HG03060 (cell line): ENCODE measurements around the gene DUOXA2.

Source experiments
- ATAC-seq: cut with Tn5 transposase; IDR thresholded peaks from one replicate; pipeline ENCODE4 v1.9.1; 2021; ENCODE audit warnings: low read depth, moderate number of reproducible peaks; ENCODE audit not compliant: unreplicated experiment

Gene DUOXA2

DNA sequence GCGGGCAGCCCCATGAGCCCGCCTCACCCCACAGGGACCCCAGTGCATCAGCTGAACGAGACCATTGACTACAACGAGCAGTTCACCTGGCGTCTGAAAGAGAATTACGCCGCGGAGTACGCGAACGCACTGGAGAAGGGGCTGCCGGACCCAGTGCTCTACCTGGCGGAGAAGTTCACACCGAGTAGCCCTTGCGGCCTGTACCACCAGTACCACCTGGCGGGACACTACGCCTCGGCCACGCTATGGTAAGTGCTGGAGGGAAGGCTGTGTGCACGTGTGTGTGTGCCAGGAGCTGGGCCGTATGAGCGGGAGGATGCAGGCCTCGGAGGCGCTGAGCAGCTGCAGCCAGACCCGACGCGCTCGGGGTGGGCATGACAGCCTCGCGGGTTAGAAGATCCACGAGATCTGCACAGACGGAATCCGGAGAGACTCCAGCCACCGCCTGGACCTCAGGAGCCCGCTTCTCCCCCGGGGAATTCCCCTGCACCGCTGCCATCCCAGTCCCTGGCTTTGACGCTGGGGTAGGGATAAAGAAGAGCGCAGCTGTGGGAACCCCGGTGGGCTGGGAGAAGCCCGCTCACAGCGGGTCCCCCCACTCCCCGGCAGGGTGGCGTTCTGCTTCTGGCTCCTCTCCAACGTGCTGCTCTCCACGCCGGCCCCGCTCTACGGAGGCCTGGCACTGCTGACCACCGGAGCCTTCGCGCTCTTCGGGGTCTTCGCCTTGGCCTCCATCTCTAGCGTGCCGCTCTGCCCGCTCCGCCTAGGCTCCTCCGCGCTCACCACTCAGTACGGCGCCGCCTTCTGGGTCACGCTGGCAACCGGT, 2.6 kb downstream of the DUOXA2 start:
- no peak for ATAC-seq

DNA sequence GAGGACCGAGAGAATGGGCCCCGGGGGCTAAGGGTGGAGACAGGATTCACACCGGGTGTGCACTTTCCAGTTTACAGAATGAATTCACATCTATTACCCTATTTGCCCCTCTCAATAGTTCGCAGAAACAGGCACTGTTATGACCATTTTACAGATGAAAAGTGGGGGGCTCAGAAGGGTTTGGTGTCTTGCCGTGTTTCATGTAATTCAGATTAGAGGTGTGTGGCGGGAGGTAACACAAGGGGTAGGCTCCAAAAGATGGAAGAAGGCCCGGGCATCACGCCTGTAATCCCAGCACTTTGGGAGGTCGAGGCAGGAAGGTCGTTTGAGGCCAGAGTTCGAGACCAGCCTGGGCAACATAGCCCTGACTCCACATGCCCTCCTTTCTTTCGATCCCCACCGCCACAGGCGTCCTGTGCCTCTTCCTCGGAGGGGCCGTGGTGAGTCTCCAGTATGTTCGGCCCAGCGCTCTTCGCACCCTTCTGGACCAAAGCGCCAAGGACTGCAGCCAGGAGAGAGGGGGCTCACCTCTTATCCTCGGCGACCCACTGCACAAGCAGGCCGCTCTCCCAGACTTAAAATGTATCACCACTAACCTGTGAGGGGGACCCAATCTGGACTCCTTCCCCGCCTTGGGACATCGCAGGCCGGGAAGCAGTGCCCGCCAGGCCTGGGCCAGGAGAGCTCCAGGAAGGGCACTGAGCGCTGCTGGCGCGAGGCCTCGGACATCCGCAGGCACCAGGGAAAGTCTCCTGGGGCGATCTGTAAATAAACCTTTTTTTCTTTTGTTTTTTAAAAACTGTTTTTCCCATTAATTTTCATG, 3.4 kb downstream of the DUOXA2 start:
- ATAC-seq, result peak; percentile 19

- peak; percentile 59 for ATAC-seq
These were observed 4.0 kb downstream of the DUOXA2 start for GRCh38 chr15:45118131-45118588.

DNA sequence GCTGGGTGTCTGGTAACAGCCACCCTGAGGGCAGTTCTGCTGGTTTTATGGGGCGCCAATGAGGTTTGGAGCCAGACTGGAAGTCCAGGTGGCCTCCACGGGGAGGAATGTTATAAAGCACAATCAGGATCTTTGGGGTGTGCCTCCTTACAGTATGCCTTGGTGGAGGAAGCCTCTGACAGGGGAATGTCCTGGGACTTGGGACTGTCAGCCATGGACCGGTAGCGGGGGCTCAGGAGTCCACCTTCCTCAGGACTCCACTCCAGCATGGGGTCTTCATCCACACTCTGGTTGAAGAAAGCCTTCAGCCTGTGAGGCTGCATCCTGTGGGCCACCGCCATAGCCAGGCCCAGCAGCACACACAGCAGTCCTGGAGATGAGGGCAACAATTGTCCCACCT, 4.9 kb downstream of the DUOXA2 start:
- no peak for ATAC-seq

DNA sequence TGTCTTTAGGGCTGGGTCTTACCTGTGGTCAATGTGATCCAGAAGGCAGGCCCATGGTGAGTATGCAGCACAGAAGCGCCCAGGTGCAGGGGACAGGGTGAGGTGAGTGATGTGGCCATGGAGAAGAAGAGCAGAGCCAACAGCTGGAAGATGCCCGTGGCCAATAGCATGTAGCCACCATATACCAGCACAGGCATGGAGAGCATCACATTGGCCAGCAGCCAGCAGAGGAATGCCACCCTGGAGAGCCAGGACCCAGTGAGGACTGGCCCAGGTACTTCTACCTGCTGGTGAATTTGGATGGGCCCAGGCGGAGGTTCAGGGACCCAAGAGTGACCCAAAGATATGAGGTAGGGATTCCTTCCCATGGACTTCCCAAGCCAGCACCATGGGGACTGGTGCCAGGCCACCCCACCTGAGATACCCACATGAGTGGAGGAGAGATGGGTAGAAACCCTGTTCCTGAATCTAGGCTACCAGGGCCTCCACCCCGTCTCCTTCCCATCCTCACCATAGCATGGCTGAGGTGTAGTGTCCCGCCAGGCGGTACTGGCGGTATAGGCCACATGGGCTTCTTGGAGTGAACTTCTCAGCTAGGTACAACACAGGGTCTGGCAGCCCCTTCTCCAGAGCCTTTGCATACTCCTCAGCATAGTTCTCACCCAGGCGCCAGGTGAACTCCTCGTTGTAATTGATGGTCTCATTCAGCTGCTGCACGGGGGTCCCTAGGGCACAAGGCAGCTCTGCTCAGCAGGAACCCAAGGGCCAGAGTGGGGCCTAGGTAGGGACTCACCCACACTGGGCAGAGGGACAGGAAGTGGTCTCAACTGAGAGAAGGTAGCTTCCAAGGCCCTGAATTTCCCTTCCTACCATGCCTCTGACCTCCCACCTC, 6.2 kb downstream of the DUOXA2 start:
- no peak for ATAC-seq

- no peak for ATAC-seq
These were observed 6.9 kb downstream of the DUOXA2 start for GRCh38 chr15:45121020-45121419.

DNA sequence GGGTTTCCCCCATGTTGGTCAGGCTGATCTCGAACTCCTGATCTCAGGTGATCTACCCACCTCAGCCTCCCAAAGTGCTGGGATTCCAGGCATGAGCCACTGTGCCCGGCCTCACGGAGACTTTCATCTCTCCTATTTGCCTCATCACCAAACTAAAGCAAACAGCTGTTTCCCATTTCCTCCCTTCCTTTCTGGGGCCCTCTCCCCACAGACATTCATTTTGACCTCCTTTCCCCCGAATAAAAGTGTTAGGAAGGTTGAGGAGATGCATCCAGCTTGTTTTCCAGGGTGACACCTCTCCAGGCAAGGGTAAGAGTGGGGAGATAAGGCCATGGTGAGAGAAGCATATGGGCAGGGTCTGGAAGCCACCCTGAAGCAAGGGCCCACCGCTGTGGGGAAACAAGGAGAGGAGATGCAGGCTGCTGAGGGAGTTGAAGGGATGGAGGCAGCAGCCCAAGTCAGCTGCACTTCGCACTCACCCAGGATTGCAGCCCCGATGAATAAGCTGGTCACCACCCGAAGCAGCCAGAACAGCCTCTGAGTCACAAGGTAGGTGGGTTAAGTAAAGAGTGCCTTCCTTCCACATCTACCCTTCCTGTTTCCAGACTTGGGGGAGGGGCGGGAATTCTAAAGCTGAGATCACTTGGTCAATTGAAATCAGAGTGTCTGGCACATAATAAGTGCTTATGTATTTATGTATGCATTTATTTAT, 7.7 kb downstream of the DUOXA2 start:
- ATAC-seq, result no peak

GRCh38 chr15:45122719-45123118, 8.6 kb downstream of the DUOXA2 start:
- no peak for ATAC-seq

DNA sequence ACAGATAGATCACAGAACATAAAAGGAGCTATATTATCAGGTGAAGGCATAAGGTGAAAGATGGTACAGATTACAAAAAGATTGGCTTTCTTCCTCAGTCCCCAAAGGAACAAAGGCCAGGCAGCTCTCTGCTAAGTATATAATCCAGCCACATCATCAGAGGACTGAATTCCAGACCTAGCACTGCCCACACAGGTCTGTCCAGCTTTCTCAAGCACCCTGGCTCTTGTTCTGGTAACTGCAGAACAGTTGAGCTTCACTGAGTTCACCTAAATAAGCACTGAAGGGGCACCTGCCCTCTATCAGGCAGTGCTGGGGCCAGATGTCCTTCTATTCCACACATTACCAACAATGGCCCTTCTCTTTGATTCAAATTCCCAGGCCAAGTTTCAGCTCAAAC, 9.3 kb downstream of the DUOXA2 start:
- ATAC-seq, result no peak

DNA sequence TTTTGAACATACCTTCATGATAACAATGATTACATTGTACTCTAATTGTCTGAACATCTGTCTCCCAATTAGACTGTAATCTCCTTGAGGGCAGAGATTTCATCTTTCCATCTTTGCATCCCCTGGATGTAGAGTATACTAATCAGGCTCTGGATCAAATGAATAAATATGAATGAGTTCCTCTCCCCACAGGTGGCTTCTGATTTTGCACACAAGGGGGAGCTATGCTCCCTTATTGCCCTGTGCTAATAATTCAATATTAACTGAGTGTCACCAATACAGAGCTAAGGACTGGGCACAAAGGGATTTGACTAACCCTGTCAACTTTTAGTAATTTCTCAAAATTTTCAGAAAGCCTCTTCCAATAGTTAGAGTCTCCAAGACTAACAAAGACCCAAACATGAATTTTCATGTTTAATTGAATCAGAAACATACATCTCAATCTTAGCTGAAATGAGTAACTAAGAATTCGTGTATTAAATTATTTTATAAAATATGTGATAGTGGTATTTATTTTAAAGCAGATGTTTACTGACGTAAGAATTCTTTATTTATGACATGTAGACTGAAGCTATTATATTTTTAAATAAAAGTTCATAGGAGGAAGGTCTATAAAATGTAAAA, 12.5 kb downstream of the DUOXA2 start:
- no peak for ATAC-seq

DNA sequence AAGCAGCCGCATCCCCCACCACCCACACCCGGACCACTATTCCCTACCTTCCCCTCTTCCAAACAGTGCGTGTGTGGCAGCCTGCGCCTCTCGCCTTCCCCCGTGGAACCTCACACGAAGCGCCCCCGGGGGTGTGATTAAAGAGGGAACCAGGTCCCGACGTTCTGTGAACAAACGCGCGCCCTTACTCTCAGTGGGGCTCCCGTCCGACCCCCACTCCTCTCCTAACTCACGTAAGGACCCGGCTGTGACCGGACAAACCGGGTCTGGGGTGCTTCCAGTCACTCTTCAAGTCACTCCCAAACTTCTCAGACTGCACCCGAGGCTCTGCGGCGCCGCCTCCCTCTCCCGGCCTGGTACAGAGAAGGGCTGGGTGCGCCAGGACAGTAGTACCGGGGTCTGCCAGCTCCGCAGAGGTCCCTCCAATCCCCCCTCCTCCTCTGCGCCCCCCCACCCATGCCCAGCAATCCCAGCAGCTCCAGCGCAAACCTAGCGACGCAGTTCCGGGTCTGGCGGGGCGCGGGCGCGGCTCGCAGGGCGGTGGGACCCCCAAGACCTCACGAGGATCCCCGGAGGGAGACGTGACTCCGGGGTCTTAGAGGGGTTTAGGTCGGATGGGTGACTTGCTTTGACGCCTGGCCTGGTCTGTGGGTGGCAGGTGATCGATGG, 15.0 kb downstream of the DUOXA2 start:
- ATAC-seq, result no peak

DNA sequence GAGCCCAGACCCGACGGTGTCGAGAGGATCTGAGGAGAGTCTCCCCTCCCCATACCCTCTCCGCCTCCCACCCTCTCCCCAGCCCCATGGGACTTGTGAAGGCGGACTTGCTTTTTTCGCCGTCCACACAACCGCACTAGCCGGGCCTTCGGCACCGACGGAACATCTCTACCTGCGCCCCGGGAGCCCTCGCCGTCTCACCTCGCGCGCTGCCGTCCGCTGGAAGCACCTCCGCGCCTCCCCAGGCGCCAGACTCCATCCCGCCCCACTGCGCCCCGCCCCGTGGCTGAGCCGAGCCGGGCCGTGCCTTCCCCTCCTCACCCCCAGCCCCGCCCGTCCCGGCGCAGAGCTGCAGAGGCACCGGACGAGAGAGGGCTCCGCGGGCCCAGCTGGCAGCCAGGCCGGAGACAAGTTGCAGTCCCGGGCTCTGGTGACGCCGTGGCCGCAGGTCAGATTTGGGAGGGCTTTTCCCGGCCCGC, 15.6 kb downstream of the DUOXA2 start, which contains the start of the genes DUOX1 and DUOXA1:
DUOX1 (plus strand) TSS at position 344 of the 479 bp plus-strand sequence. CDS start 1,973 bp downstream, outside the sequence.
DUOXA1 (minus strand) TSS at position 229 of the 479 bp plus-strand sequence. CDS start 6,865 bp downstream, outside the sequence.
- ATAC-seq, result no peak

- no peak for ATAC-seq
These were observed 16.3 kb downstream of the DUOXA2 start for GRCh38 chr15:45130291-45131000.

DNA sequence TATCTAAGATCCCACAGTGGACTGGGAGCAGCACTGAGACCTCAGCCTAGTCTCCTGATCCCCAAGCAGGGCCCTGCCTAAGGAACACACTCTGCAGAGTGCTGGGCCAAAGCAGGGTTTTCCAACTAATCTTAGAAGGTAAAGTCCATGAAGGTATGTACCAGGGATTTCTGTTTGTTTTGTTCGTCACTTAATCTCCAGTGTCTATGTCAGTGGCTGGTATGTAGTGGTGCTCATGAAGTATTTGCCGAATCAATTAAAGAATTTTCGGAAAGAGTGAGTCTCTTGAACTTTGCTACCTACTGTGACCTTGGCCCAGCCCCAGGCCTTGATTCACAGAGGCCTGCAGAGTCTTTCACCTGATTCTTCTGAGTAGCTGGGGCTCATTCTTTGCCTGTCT, 17.4 kb downstream of the DUOXA2 start:
- ATAC-seq, result no peak

GRCh38 chr15:45132844-45133560, 18.9 kb downstream of the DUOXA2 start:
- no peak for ATAC-seq

GRCh38 chr15:45133561-45133920, 19.4 kb downstream of the DUOXA2 start:
- no peak for ATAC-seq

GRCh38 chr15:45134046-45134445, 19.9 kb downstream of the DUOXA2 start:
- ATAC-seq, result no peak
